ENCODE results near the gene FOXP1.

The FOXP1 gene

DNA sequence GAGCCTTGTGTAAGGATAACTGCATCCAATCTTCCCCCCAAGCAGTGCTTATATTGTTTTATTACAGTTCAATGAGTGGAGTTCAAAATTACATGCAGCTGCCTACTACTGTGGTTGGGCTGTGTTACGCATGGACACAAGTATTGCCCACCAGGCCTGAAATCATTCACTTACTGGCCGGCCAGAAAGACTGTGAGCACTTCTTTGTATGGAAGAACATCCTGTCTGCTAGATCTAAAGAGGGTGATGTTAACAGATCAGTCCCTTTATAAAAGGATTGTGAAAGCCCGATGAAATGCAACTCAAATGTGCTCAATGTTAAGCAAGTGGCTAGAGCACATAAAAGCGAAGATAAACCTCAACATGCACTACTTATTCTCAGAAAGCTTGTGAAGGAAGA, 132.5 kb downstream of the FOXP1 start:
- Histone ChIP-seq H3K27me3 (ENCODE audit: control insufficient read depth in 5 of 5, insufficient read depth in 4 of 5, low read length in 5 of 5) (no peaks in the 10 kb centered on the region), H3K27ac (ENCODE audit: low read depth, low read length) (no peak overlapping the region), H3K36me3 (ENCODE audit: control insufficient read depth in 5 of 5, insufficient read depth in 5 of 5, low read length in 5 of 5) (no peaks in the 10 kb centered on the region), H3K9ac (ENCODE audit: low read length in 5 of 5) (no peak overlapping the region), H3K9me3 (ENCODE audit: control insufficient read depth in 5 of 5, low read length in 5 of 5) (no peaks in the 10 kb centered on the region), H3K4me3 (ENCODE audit: low read depth in 1 of 5, low read length in 5 of 5) (no peak overlapping the region), H3K4me1 (ENCODE audit: control insufficient read depth in 5 of 5, insufficient read depth in 5 of 5, low read length in 5 of 5) (peaks cover 0 to 6% (median 2%) of the 10 kb centered on the region in 5 donors)

DNA sequence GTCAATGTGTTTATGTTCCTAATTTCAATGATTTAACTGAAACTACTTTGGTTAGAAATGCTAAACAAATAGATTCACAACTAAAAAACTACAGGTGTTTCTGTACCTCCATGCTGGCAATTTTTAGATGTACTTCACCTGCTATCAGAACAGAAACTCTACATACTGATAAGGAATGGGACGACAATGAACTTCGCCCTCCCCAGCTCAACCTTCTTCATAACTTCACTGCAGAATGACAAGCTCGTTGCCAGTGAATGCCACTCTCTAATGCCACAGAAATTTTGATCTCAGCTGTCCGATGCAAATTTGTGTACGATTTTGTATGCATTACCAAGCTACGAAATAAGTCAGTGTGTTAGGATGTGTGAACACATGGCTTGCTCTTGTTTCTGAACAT, 133.4 kb downstream of the FOXP1 start:
- H3K27ac ChIP-seq (ENCODE audit: low read depth, low read length) = no peak overlapping the region

DNA sequence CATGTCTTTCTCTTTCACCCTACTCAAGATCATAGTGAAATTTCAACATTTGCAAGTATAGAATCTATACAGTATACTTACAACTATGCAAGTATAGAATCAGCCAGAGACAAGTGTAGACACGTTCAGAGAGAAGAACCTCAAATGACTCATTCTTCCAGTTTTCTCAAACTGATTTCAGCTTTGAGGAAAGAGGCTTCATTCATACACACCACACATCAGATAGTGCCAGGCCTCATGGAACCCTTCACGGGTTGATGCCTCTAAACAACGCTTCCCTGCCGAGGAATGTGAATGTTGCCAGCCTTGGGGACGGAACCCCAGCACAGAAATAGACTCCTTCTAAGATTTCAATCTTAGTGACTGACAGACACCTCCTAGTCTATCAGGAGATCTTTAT, 135.7 kb downstream of the FOXP1 start:
- no peaks in the 10 kb centered on the region for H3K36me3 ChIP-seq (ENCODE audit: control insufficient read depth in 5 of 5, insufficient read depth in 5 of 5, low read length in 5 of 5)
- H3K27ac ChIP-seq (ENCODE audit: low read depth, low read length) = no peak overlapping the region
- H3K9ac ChIP-seq (ENCODE audit: low read length in 5 of 5) = no peak overlapping the region
- H3K27me3 ChIP-seq (ENCODE audit: control insufficient read depth in 5 of 5, insufficient read depth in 4 of 5, low read length in 5 of 5) = no peaks in the 10 kb centered on the region
- H3K4me3 ChIP-seq (ENCODE audit: low read depth in 1 of 5, low read length in 5 of 5) = no peak overlapping the region
- no peaks in the 10 kb centered on the region for H3K9me3 ChIP-seq (ENCODE audit: control insufficient read depth in 5 of 5, low read length in 5 of 5)
- peaks cover 0 to 26% (median 14%) of the 10 kb centered on the region in 5 donors for H3K4me1 ChIP-seq (ENCODE audit: control insufficient read depth in 5 of 5, insufficient read depth in 5 of 5, low read length in 5 of 5)

More for the DNA sequence above, 133.4 kb downstream of the FOXP1 start:
- Histone ChIP-seq H3K9ac (ENCODE audit: low read length in 5 of 5) (no peak overlapping the region), H3K4me3 (ENCODE audit: low read depth in 1 of 5, low read length in 5 of 5) (no peak overlapping the region), H3K9me3 (ENCODE audit: control insufficient read depth in 5 of 5, low read length in 5 of 5) (no peaks in the 10 kb centered on the region), H3K27me3 (ENCODE audit: control insufficient read depth in 5 of 5, insufficient read depth in 4 of 5, low read length in 5 of 5) (no peaks in the 10 kb centered on the region), H3K4me1 (ENCODE audit: control insufficient read depth in 5 of 5, insufficient read depth in 5 of 5, low read length in 5 of 5) (peaks cover 0 to 6% (median 4%) of the 10 kb centered on the region in 5 donors), H3K36me3 (ENCODE audit: control insufficient read depth in 5 of 5, insufficient read depth in 5 of 5, low read length in 5 of 5) (no peaks in the 10 kb centered on the region)

DNA sequence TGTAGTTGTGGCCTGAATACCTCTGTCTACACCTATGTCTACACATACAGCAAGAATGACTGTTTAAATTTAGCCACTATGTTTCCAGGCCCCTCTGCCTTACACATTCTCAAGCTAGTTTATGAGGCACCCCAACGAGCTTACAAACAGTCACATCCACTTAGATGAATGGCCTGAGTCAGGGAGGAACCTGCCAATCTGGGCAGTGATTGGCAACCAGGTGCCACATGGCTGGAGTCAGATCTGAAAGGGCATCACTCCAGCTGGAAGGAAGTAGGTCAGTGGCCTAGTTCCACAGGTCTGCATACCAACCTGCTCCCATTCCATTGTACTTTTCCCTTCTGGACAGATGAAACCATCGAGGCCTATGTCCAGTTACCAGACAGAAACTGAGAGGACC, 136.3 kb downstream of the FOXP1 start:
- H3K27ac ChIP-seq (ENCODE audit: low read depth, low read length) = no peak overlapping the region
- peaks cover 0 to 26% (median 10%) of the 10 kb centered on the region in 5 donors for H3K4me1 ChIP-seq (ENCODE audit: control insufficient read depth in 5 of 5, insufficient read depth in 5 of 5, low read length in 5 of 5)
- no peak overlapping the region for H3K9ac ChIP-seq (ENCODE audit: low read length in 5 of 5)
- no peaks in the 10 kb centered on the region for H3K27me3 ChIP-seq (ENCODE audit: control insufficient read depth in 5 of 5, insufficient read depth in 4 of 5, low read length in 5 of 5)
- H3K36me3 ChIP-seq (ENCODE audit: control insufficient read depth in 5 of 5, insufficient read depth in 5 of 5, low read length in 5 of 5) = no peaks in the 10 kb centered on the region
- no peak overlapping the region for H3K4me3 ChIP-seq (ENCODE audit: low read depth in 1 of 5, low read length in 5 of 5)
- H3K9me3 ChIP-seq (ENCODE audit: control insufficient read depth in 5 of 5, low read length in 5 of 5) = no peaks in the 10 kb centered on the region

DNA sequence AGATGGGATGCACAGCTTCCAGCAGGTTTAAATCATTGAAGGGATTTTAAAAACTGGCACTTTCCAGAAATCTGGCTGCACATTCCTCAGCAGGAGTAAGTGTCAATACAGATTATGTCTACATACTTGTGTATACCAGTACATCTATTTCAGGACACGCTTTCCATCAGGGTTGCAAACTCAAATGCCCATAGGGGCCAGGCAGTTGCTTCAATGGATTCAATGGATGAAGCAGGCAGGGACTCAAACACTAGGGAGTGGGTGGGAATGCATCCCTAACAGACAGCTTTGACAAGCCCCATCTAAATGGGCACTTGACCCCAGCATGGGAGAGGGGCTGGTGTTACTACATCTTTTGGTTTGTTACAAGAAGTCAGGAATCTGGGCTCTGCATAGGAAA, 136.8 kb downstream of the FOXP1 start:
- peaks cover 0 to 27% (median 14%) of the 10 kb centered on the region in 5 donors for H3K4me1 ChIP-seq (ENCODE audit: control insufficient read depth in 5 of 5, insufficient read depth in 5 of 5, low read length in 5 of 5)
- H3K9me3 ChIP-seq (ENCODE audit: control insufficient read depth in 5 of 5, low read length in 5 of 5) = no peaks in the 10 kb centered on the region

DNA sequence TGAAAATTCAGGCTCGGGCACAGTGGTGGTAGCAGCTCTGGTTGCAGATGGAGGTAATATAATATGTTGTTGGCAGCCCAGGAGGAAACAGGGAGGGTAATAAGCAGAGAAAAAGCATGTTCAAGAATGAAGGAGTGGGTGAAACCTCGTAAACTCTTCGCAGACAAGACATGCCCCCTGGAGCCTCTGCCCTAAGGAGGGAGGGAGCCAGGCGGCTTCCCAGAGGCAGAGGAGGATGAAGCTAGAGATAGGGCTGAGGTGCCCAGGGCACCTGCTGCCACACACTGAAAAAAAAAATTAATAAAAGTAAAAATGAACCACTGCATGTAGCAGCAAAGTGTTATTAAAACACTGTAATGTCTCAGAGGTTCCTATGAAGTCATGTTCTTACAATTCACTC, 137.3 kb downstream of the FOXP1 start:
- Histone ChIP-seq H3K4me1 (ENCODE audit: control insufficient read depth in 5 of 5, insufficient read depth in 5 of 5, low read length in 5 of 5) (peaks cover 0 to 32% (median 19%) of the 10 kb centered on the region in 5 donors), H3K27me3 (ENCODE audit: control insufficient read depth in 5 of 5, insufficient read depth in 4 of 5, low read length in 5 of 5) (no peaks in the 10 kb centered on the region), H3K9ac (ENCODE audit: low read length in 5 of 5) (no peak overlapping the region), H3K9me3 (ENCODE audit: control insufficient read depth in 5 of 5, low read length in 5 of 5) (no peaks in the 10 kb centered on the region), H3K27ac (ENCODE audit: low read depth, low read length) (no peak overlapping the region), H3K36me3 (ENCODE audit: control insufficient read depth in 5 of 5, insufficient read depth in 5 of 5, low read length in 5 of 5) (no peaks in the 10 kb centered on the region), H3K4me3 (ENCODE audit: low read depth in 1 of 5, low read length in 5 of 5) (no peak overlapping the region)

More for the DNA sequence above, 136.8 kb downstream of the FOXP1 start:
- Histone ChIP-seq H3K36me3 (ENCODE audit: control insufficient read depth in 5 of 5, insufficient read depth in 5 of 5, low read length in 5 of 5) (no peaks in the 10 kb centered on the region), H3K4me3 (ENCODE audit: low read depth in 1 of 5, low read length in 5 of 5) (no peak overlapping the region), H3K27me3 (ENCODE audit: control insufficient read depth in 5 of 5, insufficient read depth in 4 of 5, low read length in 5 of 5) (no peaks in the 10 kb centered on the region), H3K27ac (ENCODE audit: low read depth, low read length) (no peak overlapping the region), H3K9ac (ENCODE audit: low read length in 5 of 5) (no peak overlapping the region)

DNA sequence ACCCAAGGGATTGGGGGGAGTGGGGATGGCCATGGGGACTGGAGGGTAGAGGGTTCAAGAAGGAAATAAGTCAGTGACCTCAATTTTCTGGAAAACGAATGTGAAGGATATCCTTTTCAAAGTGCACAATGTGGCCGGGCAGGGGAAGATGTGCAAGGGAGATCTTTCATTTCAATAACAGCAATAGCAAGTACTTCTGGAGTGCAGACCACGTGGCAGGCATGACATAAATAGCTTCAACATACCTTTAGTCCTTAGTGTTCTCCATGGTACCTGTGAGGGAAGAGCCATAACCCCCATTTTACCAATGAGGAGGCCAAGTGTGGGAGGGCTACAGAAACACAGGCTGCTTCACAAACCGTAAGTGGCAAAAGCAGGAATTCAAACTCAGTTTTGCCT, 138.7 kb downstream of the FOXP1 start:
- H3K4me3 ChIP-seq (ENCODE audit: low read depth in 1 of 5, low read length in 5 of 5) = no peak overlapping the region
- H3K27ac ChIP-seq (ENCODE audit: low read depth, low read length) = no peak overlapping the region
- no peak overlapping the region for H3K9ac ChIP-seq (ENCODE audit: low read length in 5 of 5)
- no peaks in the 10 kb centered on the region for H3K27me3 ChIP-seq (ENCODE audit: control insufficient read depth in 5 of 5, insufficient read depth in 4 of 5, low read length in 5 of 5)
- H3K4me1 ChIP-seq (ENCODE audit: control insufficient read depth in 5 of 5, insufficient read depth in 5 of 5, low read length in 5 of 5) = peaks cover 0 to 35% (median 25%) of the 10 kb centered on the region in 5 donors
- no peaks in the 10 kb centered on the region for H3K36me3 ChIP-seq (ENCODE audit: control insufficient read depth in 5 of 5, insufficient read depth in 5 of 5, low read length in 5 of 5)
- no peaks in the 10 kb centered on the region for H3K9me3 ChIP-seq (ENCODE audit: control insufficient read depth in 5 of 5, low read length in 5 of 5)

DNA sequence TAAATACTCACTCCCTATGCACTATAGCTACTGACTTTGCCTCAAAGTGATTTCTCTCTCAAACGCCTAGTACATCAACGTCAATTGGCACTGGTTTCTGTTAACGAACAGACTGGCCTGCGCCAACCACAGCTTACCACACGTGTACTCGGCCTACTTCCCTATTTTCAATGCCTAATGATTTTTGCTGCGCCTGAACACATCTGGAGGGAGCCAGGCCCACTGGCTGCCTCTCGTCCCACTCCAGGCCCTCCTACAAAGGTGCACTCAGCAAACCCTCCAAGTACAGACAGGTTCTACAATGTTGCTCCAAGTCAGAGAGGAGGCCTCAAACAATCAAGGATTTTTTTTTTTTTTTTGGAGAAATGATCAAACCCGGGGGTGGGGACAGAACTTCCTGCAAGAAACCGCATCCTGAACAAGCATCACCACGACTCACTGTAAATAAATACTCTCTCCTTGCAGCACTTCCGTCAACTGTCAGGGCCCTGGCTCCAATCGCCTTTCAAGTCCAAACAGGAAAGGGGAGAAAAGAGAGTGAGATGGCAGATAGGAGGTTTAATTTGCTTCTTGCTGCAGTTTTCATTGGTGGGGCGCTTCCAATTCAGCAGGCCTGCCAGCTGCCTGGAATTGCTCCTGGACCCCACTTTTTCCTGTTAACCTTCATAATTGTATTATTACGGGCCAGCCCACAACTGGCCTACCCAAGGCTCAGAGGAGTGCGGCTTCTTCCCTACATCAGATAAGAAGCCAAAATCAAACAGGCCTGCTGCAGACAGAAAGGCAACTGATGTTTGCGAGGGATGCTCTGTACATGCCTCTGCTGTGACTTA, 139.3 kb downstream of the FOXP1 start:
- H3K27ac ChIP-seq (ENCODE audit: low read depth, low read length) = no peak overlapping the region
- H3K27me3 ChIP-seq (ENCODE audit: control insufficient read depth in 5 of 5, insufficient read depth in 4 of 5, low read length in 5 of 5) = no peaks in the 10 kb centered on the region

DNA sequence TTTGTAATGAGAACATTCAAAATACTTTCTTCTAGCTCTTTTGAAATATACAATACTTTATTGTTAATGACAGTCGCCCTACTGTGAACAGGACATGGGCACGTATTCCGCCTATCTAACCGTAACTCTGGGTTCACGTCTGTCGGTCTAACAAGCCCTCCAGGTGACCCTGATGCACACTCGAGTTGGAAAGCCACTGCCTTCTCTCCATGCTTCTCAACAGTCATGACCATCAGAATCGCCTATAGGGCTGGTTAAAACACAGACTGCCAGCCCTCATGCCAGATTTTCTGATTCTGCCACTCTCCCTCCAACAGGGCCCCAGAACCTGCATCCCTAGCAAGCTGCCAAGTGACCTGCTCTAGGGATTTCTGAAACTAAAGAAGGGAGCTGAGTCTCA, 140.2 kb downstream of the FOXP1 start:
- no peak overlapping the region for H3K27ac ChIP-seq (ENCODE audit: low read depth, low read length)
- H3K36me3 ChIP-seq (ENCODE audit: control insufficient read depth in 5 of 5, insufficient read depth in 5 of 5, low read length in 5 of 5) = no peaks in the 10 kb centered on the region
- H3K4me3 ChIP-seq (ENCODE audit: low read depth in 1 of 5, low read length in 5 of 5) = no peak overlapping the region
- no peaks in the 10 kb centered on the region for H3K27me3 ChIP-seq (ENCODE audit: control insufficient read depth in 5 of 5, insufficient read depth in 4 of 5, low read length in 5 of 5)
- H3K9me3 ChIP-seq (ENCODE audit: control insufficient read depth in 5 of 5, low read length in 5 of 5) = no peaks in the 10 kb centered on the region
- peaks cover 0 to 35% (median 25%) of the 10 kb centered on the region in 5 donors for H3K4me1 ChIP-seq (ENCODE audit: control insufficient read depth in 5 of 5, insufficient read depth in 5 of 5, low read length in 5 of 5)
- peak overlapping the region in 1 of 5 donors; percentile 12 for H3K9ac ChIP-seq (ENCODE audit: low read length in 5 of 5)

More for the DNA sequence above, 139.3 kb downstream of the FOXP1 start:
- H3K4me3 ChIP-seq (ENCODE audit: low read depth in 1 of 5, low read length in 5 of 5) = no peak overlapping the region
- no peaks in the 10 kb centered on the region for H3K36me3 ChIP-seq (ENCODE audit: control insufficient read depth in 5 of 5, insufficient read depth in 5 of 5, low read length in 5 of 5)
- H3K4me1 ChIP-seq (ENCODE audit: control insufficient read depth in 5 of 5, insufficient read depth in 5 of 5, low read length in 5 of 5) = peaks cover 0 to 35% (median 25%) of the 10 kb centered on the region in 5 donors
- H3K9me3 ChIP-seq (ENCODE audit: control insufficient read depth in 5 of 5, low read length in 5 of 5) = no peaks in the 10 kb centered on the region
- H3K9ac ChIP-seq (ENCODE audit: low read length in 5 of 5) = peak overlapping the region in 1 of 5 donors; percentile 33

DNA sequence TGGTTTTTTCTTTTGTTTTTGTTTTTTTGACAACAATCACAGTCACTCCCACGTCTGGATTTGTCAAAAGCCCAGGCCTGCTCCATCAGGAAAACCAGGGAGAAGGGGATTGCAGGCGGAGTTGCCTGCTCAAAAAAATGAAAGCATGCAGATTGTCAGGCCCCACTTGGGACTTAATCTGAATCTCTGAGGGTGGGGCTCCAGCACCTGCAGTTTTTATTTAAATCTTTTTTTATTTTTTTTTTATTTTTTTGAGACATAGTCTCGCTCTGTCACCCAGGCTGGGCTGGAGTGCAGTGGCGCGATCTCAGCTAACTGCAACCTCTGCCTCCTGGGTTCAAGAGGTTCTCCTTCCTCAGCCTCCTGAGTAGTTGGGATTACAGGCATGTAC, 140.9 kb downstream of the FOXP1 start:
- Histone ChIP-seq H3K27me3 (ENCODE audit: control insufficient read depth in 5 of 5, insufficient read depth in 4 of 5, low read length in 5 of 5) (no peaks in the 10 kb centered on the region), H3K4me1 (ENCODE audit: control insufficient read depth in 5 of 5, insufficient read depth in 5 of 5, low read length in 5 of 5) (peaks cover 0 to 35% (median 25%) of the 10 kb centered on the region in 5 donors), H3K9ac (ENCODE audit: low read length in 5 of 5) (no peak overlapping the region), H3K4me3 (ENCODE audit: low read depth in 1 of 5, low read length in 5 of 5) (no peak overlapping the region), H3K27ac (ENCODE audit: low read depth, low read length) (no peak overlapping the region), H3K9me3 (ENCODE audit: control insufficient read depth in 5 of 5, low read length in 5 of 5) (no peaks in the 10 kb centered on the region), H3K36me3 (ENCODE audit: control insufficient read depth in 5 of 5, insufficient read depth in 5 of 5, low read length in 5 of 5) (no peaks in the 10 kb centered on the region)

Measured in subcutaneous abdominal adipose tissue (tissue), 5 donors.